ENCODE results near the gene MYO1C. TPM values are rescaled to one million over a fixed set of nuclear protein-coding genes. Genes with fewer than 3 reads are reported as not detected.

MYO1C gene
- total and polyA plus RNA-seq, 9 of the 15 experiments (the other 6 are each of a cell fraction or from before 2014, with no cell fraction given), result 0.46 to 32.5 (median 11.6) TPM

GRCh38 chr17:1495265-1495989 is 2.9 kb upstream of the MYO1C start (continued):
- no peak for TF ChIP-seq ZBTB40 (IDR thresholded peaks at IDR 0.05)
- no peak for TF ChIP-seq ZBTB40 (CRISPR knock-in tag; IDR thresholded peaks at IDR 0.05)
- TF ChIP-seq IRF1 (CRISPR knock-in tag; IDR thresholded peaks at IDR 0.05; ENCODE audit: borderline replicate concordance), result no peak
- no peak for TF ChIP-seq ZNF583 (CRISPR knock-in tag; IDR thresholded peaks at IDR 0.05)
- TF ChIP-seq WHSC1 (IDR thresholded peaks at IDR 0.05; ENCODE audit: low read length), result no peak
- TF ChIP-seq CTBP1 (IDR thresholded peaks at IDR 0.05; ENCODE audit: borderline replicate concordance), result no peak
